Measurements from ENCODE around the gene ACP7.

- TF ChIP-seq EZH2 (IDR thresholded peaks at IDR 0.05; ENCODE audit: low read depth): no peak
- TF ChIP-seq CTCF (conservative IDR thresholded peaks at IDR 0.05): no peak
These were observed 6.7 kb downstream of the ACP7 start for GRCh38 chr19:39090881-39091280.

Data from PC-9 (cell line).